HG03521 (cell line): Measurements from ENCODE around the gene MYO1B.

Experiments used
- ATAC-seq: cut with Tn5 transposase; IDR thresholded peaks from one replicate; pipeline ENCODE4 v1.9.1; 2021; ENCODE audit warnings: mild to moderate bottlenecking, moderate library complexity; ENCODE audit not compliant: unreplicated experiment

Gene MYO1B

DNA sequence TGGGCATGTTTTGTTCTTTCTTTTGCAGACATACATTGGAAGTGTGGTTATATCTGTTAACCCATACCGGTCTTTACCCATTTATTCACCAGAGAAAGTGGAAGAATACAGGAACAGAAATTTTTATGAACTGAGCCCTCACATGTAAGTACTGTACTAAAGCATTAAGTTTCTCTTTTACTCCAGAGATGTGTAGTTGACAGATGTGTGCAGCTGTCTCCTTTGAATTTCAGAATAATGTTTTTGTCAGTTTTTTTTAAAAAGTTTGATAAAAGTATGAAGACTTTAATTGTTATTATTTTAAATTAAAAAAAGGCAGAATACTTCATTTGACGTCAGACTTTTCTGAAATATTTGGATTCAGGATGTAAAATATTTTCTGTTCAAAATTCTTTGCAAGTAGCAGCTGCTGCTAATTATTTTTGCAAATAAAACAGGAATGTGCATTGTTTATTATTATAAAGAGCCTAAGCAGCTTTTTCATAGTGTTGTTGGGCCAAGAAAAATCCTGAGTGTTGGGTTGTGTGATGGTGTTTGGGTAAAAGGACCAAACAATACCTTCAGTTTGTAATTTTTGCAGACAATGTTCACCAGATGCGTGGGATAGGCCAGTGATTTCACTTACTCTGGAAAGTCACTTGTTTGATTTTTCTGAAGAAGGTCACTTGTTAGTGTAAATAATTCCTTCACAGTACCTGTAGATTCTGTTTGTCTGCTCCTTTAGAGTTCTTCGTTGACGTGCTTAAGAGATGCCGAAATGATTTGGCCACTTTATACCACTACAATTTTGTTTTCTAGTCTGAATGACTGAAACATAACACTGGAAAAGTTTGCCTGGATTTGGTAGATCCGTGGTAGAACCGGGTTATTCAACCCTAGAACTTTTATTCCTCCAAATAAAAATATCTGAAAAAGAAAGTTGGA, 51.1 kb downstream of the MYO1B start:
- ATAC-seq, result no peak

DNA sequence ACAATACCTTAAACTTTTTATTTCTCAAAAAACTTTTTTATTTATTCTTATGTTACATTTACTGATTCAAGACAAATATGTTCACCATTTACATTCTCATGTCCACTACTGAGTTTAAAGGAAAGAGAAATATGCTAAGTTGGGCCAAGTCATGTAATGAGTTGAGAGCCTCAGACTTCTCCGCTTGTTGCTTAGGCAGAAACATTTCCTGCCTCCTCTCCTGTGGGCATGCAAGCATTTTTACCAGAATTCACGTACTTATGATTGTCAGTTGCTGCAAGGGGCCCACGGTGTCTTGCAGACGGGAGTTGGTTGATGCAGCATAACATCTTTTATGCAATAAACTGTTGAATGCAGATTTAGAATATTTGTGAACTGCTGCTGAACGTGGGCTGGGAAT, 51.8 kb downstream of the MYO1B start:
- no peak for ATAC-seq

DNA sequence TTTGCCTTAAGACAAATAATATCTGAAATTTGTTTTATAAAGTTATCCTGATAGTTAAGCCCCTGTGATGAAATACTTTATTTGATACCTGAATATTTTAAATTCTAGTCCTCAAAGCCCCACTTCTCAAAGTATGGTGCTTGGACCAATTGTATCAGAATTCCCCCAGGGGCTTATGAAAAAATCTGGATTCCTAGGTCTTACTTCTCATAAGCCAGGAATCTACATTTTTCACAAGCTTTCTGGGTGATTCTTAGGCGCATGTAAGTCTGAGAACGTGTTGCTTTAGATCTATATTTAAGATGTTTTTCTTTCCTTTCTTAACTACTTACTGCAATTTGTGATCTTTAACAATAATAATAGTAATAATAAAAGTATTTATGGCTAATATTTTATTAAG, 53.1 kb downstream of the MYO1B start:
- ATAC-seq, result no peak

DNA sequence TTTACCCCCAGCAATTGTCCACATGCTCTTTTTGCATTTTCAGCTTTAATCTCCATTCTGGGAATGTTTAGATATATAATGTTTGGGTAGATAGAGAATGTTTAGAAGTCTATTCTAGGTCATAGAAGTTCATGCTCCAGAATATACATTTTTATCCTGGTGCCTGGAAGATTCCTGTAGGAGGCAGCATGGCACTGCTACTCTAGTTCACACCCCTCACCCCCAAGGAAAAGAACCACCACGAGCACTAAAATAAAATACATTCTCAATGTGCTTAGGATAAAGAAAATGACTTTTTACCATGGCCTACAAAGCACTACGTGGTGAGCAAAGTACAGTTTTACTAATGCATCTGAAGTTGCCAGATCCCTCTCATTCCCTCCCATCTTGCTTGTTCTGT, 53.8 kb downstream of the MYO1B start:
- no peak for ATAC-seq

DNA sequence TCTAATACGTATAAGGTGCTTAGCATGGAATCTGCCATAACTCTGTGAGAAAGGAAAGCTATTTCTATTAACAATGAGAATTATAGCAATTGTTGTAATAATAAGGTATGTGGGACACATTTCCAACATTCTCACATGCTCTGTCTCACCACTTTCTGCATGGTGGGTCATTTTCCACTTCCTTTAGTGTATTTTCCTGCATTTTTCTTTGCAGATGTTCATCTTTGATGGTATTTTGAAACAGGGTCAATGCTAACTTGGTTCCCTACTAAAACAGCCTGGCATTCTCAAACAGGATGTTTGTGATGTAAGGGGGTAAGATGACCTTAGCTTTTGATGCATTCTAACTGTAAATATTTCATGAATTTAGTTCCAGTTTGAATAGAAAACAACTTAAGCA, 54.7 kb downstream of the MYO1B start:
- ATAC-seq, result no peak

- ATAC-seq, result no peak
These were observed 56.8 kb downstream of the MYO1B start for GRCh38 chr2:191301971-191302370.

DNA sequence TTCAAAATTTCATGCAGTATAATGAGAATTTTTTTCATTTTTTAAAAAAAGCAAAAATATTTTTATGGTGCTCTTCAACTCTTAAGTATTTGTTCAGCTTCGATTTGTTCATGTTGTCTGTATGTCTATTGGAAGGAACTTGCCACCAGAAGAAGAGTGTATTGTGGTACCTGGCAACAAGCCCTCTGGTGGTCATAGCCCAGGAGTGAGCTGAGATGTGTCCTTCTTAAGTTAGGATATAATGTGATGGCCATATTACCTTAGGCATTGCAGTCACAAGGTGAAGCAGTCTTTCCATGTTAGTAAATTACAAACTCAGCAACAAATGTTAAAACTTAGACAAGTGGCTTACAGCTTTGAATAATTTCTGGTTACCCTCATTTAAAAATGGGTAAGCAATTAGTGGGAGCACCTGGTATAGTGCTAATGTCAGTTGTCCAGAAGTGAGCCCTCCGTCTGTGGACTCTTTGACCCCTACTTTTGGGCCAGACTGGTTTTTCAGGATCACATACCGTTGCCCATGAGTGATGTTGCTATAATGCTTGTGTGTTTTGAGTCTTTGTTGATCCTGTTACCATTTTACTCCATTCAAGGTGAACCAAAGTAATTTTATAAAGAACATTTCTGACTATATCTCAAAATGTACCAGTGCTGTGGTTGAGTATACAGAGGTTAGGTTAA, 57.4 kb downstream of the MYO1B start:
- no peak for ATAC-seq

DNA sequence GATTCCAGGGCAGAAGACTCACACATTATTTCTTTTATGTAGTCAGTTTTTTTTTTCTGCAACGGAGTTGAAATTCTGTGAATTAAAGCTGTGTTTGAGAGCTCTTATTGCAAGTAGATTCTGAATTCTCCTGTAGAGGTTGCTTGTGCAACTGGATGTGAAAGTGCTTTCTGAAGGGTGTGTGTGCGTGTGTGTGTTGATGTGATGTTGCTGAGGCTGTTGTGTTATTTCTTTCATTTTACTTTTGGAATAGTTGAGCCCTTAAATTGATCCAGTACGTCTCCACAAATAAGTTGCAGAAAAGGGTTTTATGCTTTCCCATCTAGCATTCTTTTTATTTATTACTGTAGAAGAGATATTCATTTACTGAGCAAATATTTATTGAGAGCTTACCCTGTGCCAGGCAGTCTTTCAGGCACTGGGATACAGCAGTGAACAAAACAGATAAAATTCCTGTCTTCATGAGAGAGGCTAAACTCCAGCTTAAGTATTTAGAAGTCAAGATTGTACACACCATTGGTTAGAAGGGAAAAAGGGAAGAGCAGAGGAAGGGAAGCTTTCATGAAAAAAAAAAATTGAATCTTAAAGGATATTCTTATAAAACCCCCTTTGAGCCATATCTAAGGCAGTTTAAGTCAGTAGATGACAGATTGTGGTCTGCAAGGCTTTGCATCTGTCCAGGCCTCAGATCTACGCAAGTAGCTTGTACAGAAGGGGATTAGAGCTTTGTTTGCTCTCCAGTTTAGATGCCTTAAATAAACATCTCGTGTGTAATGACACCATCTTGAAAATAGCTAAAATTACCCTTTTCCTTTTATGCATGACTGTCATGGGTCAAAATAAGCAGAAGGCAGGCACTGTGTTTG, 58.2 kb downstream of the MYO1B start:
- no peak for ATAC-seq

- ATAC-seq, result no peak
These were observed 60.0 kb downstream of the MYO1B start for GRCh38 chr2:191304939-191305875.

DNA sequence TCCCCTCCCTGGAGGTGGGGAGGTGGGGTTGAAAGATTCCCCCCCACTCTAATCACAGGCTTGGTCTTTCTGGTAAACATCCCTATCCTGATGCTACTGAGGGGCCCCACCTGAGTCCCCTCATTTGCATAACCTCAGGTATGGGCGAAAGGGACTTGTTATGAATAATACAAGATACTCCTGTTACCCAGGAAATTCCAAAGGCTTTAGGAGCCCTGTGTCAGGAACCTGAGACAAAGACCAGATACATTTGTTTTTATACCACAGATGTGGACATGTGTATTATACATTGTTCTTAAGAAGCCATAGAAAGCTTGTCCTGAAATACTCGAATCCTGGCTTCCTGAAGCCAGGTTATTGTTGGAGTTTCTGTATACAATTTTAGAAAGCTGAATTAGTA, 62.8 kb downstream of the MYO1B start:
- no peak for ATAC-seq

- ATAC-seq, result no peak
These were observed 66.0 kb downstream of the MYO1B start for GRCh38 chr2:191311156-191311555.

GRCh38 chr2:191311627-191312026, 66.4 kb downstream of the MYO1B start:
- ATAC-seq, result no peak

- no peak for ATAC-seq
These were observed 67.0 kb downstream of the MYO1B start for GRCh38 chr2:191312163-191312562.

DNA sequence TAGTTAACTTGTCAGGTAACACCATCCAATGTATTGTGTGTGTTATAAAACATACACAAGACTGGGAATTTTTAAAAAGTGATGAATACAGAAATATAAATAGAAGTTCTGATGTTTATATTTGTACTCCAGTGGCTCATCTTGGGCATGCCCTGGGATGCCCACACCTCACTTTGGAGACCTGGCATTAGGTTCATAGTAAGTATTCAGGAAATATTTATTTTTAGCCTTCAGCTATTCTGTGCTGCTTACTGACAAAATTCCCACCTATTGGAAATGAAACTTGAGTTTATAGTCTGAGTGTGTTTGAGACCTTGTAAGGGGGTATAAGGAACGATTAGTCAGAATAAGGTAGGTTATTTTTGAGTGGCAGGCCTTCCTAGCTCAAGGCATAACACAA, 67.5 kb downstream of the MYO1B start:
- ATAC-seq, result no peak

DNA sequence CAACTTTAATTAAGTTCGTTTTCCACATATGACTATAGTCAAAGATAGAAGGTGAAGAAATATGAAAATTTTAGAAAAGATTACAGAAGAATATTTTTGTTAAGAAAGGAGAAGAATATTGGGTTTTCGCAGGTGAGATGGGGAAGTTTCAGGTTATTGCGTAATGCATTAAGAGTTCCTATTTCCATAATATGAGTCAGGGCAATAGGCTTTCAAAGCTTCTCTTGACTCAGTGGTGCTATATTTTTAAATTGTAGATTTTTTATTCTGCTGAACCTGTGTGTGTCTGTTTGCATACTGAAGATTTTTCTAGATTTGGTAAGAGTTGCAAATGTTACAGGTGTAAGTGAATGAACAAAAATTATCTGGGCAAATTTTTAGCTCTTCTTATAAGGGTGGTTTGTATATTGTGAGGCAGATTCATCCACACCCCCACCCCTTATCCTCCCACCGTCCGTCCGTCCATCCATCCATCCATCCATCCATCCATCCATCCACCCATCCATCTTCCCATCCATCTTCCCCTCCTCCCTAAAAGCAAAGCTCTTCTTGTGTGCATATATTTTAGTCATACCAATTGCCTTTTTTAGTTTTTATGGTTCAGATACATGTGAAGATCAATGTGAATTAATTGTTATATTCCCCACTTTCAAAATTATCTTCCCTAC, 69.6 kb downstream of the MYO1B start:
- no peak for ATAC-seq

DNA sequence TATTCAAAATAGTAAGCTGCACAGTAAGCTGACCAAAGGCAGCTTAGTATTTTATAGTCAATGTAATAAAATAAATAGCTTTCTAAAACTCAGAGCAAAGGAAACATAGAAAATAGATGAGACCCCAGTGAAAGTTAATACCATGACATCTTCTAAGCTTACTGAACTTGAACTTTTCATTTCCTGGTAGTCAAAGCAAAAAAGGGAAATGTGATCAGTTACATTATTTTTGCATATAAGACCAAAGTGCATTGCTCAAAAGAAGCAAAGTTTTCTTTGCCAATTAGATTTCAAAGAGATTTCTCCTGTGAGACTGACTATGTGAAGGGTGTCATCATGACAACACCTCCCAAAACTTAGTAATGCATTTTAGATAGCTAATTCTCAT, 70.2 kb downstream of the MYO1B start:
- ATAC-seq, result no peak

- no peak for ATAC-seq
These were observed 71.2 kb downstream of the MYO1B start for GRCh38 chr2:191316246-191316994.

DNA sequence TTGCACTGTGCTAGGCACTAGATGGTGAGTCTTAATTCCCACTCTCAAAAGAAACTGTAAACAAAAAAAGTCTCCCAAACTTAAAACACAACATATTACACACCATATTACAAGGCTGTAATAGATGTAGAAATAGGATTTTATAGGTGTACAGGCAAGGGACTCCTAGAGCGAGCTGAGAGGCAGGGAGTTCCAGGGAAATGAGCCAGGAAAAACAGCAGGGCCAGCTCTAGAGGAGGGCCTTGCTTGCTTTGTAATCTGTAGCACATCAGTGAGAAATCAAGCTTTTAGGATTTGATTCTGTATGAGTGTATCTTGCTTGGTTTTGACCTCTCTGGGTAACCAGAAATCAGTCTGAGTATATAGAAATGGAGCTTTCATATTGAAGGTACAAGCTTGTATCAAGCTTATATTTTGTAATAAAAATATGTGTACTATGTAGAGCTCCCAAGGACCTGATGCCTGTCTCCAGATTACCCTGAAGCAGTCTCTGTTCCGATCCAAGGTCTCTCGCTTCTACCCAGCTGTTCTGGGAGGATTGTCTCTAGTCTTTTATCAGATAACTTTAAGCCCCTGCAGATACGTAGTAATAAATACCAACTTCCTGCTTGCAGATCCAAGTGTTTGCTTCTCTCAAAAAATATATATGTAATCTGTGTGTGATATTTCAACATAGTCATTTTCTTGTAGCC, 73.0 kb downstream of the MYO1B start:
- no peak for ATAC-seq

- ATAC-seq, result no peak
These were observed 73.5 kb downstream of the MYO1B start for GRCh38 chr2:191318729-191319078.
